Uterus (tissue), 4 donors: ENCODE data around the gene ACTR6. TPM values are rescaled to one million over a fixed set of nuclear protein-coding genes. Genes with fewer than 3 reads are reported as not detected.
A peak's percentile ranks its signal among the peaks of the same experiment; 100 is the strongest.

ENCODE experiments used
- DNase-seq, 2 donors: peaks; one replicate each; pipeline ENCODE4 v3.0.0-alpha.2; 2019 to 2020
- H3K27ac ChIP-seq, 2 donors: fragments of 200-600 bp; sonication (generic); 1 replicate in 1 of 2; 2 replicates in 1 of 2; pipeline ENCODE4 v1.5.1; 2016 to 2018
- H3K27me3 ChIP-seq, 2 donors: fragments of 200-600 bp; sonication (generic); one replicate each; pipeline ENCODE4 v1.5.1; 2018 to 2019; ENCODE audit warnings: control low read depth in 1 of 2
- H3K36me3 ChIP-seq, 2 donors: fragments of 200-600 bp; sonication (generic); one replicate each; pipeline ENCODE4 v1.5.1; 2019; ENCODE audit warnings: control low read depth in 1 of 2
- H3K4me1 ChIP-seq, 2 donors: fragments of 200-600 bp; sonication (generic); one replicate each; pipeline ENCODE4 v1.5.1; 2018 to 2019; ENCODE audit warnings: control low read depth in 1 of 2
- H3K4me3 ChIP-seq, 2 donors: fragments of 200-600 bp; sonication (generic); 1 replicate in 1 of 2; 2 replicates in 1 of 2; pipeline ENCODE4 v1.5.1; 2018 to 2019; ENCODE audit warnings: mild to moderate bottlenecking in 1 of 2
- H3K9me3 ChIP-seq, 2 donors: fragments of 200-600 bp; sonication (generic); one replicate each; pipeline ENCODE4 v1.5.1; 2019; ENCODE audit warnings: control low read depth in 1 of 2
- POLR2A ChIP-seq, 2 donors: fragments of 450-650 bp; IDR thresholded peaks; one replicate each; pipeline ENCODE4 v1.6.1; 2016; ENCODE audit warnings: antibody characterized with exemption in 2 of 2, mild to moderate bottlenecking in 1 of 2, moderate library complexity in 1 of 2
- intact Hi-C: fragments of 100-400 bp; cut with DNase I; formaldehyde crosslinking; loops from one replicate; pipeline ENCODE4 v1.15.1; 2023; ENCODE audit warnings: low total_unique reads
- total RNA-seq, 4 donors: library from RNA; depleted of rRNA in 3 of 4; stranded (reverse); fragments of >200 nt in 3 of 4; gene quantifications; one replicate each; pipeline versions ENCODE4 v1.1.0 to v1.2.4, GENCODE V29; 2014 to 2023
- TF ChIP-seq, protein P1 (sequence below), 4 experiments: fragments of 200-600 bp in 2 of 4; fragments of 450-650 bp in 2 of 4; sonication (generic) in 2 of 4; IDR thresholded peaks; one replicate each; pipeline ENCODE4 v1.5.1; 2016 to 2019; ENCODE audit warnings: antibody characterized with exemption in 4 of 4, mild to moderate bottlenecking in 2 of 4, moderate library complexity in 1 of 4
- donor health status: DM: yes; HTN: yes; CAD: no.

The ACTR6 gene
- total RNA-seq, result 100 to 1,000 TPM in 1 of 4 donors, 10 to 100 TPM in 3; 13.8 to 131 (median 34.8) TPM

DNA sequence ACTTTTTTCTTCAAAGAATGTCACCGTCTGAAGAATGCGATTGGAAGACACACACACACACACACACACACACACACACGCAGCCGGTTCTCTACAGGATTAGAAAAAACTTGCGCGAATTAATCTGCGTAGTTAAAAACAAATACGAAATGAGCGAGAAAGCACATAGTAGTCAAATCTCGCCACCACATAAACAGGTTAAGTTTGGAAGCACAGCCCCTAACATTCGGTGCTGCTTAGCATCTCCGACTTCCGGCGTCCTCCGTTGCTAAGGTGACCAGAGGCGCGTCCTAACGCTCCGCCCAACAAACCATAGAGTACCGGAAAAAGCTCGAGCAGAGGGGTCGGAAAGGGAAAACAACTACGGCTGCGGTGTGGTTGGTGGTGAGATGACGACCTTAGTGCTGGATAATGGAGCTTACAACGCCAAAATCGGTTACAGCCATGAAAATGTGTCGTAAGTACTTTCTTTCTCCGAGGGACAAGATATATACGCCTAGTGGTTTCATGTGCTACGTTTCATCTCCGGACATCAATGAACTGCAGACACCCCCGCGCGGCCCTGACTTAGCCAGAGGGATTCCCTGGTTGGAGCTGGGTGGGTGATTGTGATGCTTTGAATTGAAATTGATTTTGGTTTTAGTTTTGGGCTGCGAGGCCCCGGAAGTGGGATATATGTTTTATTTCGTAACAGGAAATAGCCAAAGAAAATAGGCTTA, at the start of gene ACTR6:
Gene ACTR6 (plus strand): TSS at position 353 of the 719 bp plus-strand sequence. CDS start 37 bp downstream, at position 390.
- TF ChIP-seq, protein P1, sequence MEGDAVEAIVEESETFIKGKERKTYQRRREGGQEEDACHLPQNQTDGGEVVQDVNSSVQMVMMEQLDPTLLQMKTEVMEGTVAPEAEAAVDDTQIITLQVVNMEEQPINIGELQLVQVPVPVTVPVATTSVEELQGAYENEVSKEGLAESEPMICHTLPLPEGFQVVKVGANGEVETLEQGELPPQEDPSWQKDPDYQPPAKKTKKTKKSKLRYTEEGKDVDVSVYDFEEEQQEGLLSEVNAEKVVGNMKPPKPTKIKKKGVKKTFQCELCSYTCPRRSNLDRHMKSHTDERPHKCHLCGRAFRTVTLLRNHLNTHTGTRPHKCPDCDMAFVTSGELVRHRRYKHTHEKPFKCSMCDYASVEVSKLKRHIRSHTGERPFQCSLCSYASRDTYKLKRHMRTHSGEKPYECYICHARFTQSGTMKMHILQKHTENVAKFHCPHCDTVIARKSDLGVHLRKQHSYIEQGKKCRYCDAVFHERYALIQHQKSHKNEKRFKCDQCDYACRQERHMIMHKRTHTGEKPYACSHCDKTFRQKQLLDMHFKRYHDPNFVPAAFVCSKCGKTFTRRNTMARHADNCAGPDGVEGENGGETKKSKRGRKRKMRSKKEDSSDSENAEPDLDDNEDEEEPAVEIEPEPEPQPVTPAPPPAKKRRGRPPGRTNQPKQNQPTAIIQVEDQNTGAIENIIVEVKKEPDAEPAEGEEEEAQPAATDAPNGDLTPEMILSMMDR (IDR thresholded peaks at IDR 0.05), result peak in 1 of 4 experiments; percentile 16
- TF ChIP-seq POLR2A (IDR thresholded peaks at IDR 0.05), result no peak
- Histone ChIP-seq H3K4me3 (peak within 1 kb of the TSS; percentile 78 to 82), H3K4me1 (no peaks in the 10 kb centered on the region), H3K9me3 (no peaks in the 10 kb centered on the region), H3K36me3 (no peaks in the 10 kb centered on the region), H3K27ac (peak within 1 kb of the TSS; percentile 74 to 83), H3K27me3 (no peaks in the 10 kb centered on the region)
- peak; percentile 96 for DNase-seq
- intact Hi-C loops, result no loop called here

GRCh38 chr12:100151769-100152168, 48.8 kb upstream of the ACTR6 start:
- H3K9me3 ChIP-seq, result no peaks in the 10 kb centered on the region
- H3K4me3 ChIP-seq, result no peak overlapping the region
- no peak overlapping the region for H3K27ac ChIP-seq
- H3K36me3 ChIP-seq, result no peaks in the 10 kb centered on the region
- TF ChIP-seq, protein P1 (IDR thresholded peaks at IDR 0.05), result no peak
- TF ChIP-seq POLR2A (IDR thresholded peaks at IDR 0.05), result no peak
- no peak for DNase-seq
- no peaks in the 10 kb centered on the region for H3K27me3 ChIP-seq
- H3K4me1 ChIP-seq, result no peaks in the 10 kb centered on the region
- intact Hi-C loops, result no loop called here

GRCh38 chr12:100153131-100153530, 47.5 kb upstream of the ACTR6 start:
- Histone ChIP-seq H3K27ac (no peak overlapping the region), H3K36me3 (no peaks in the 10 kb centered on the region), H3K4me1 (no peaks in the 10 kb centered on the region), H3K27me3 (no peaks in the 10 kb centered on the region), H3K4me3 (no peak overlapping the region), H3K9me3 (no peaks in the 10 kb centered on the region)
- DNase-seq, result no peak
- TF ChIP-seq, protein P1 (IDR thresholded peaks at IDR 0.05), result no peak
- no peak for TF ChIP-seq POLR2A (IDR thresholded peaks at IDR 0.05)
- intact Hi-C loops, result no loop called here

- Histone ChIP-seq H3K4me3 (no peak overlapping the region), H3K4me1 (no peaks in the 10 kb centered on the region), H3K27me3 (no peaks in the 10 kb centered on the region), H3K9me3 (no peaks in the 10 kb centered on the region), H3K27ac (no peak overlapping the region), H3K36me3 (no peaks in the 10 kb centered on the region)
- intact Hi-C loops, result no loop called here
- peak; percentile 45 to 48 for DNase-seq
- TF ChIP-seq, protein P1 (IDR thresholded peaks at IDR 0.05), result peak; percentile 41 to 70 (median 52)
- TF ChIP-seq POLR2A (IDR thresholded peaks at IDR 0.05), result no peak
These were observed 46.0 kb upstream of the ACTR6 start for GRCh38 chr12:100154474-100155247.
